ENCODE results near the gene FAM118B.

Gene FAM118B

GRCh38 chr11:126216526-126217305, 5.1 kb downstream of the FAM118B start:
- Histone ChIP-seq H4K20me1 (ENCODE audit: low read depth, low read length) (no peaks in the 10 kb centered on the region), H3K27ac (ENCODE audit: low read depth, low read length) (no peak overlapping the region), H3K79me2 (ENCODE audit: insufficient read depth, low read length) (peaks cover 35% of the 10 kb centered on the region)

GRCh38 chr11:126217491-126217890, 5.9 kb downstream of the FAM118B start:
- Histone ChIP-seq H3K79me2 (ENCODE audit: insufficient read depth, low read length) (peaks cover 29% of the 10 kb centered on the region; the same call in 1 of the 2 replicates), H3K9me2 (replicated peaks; ENCODE audit: insufficient read depth, low read length) (no peaks in the 10 kb centered on the region), H3K36me3 (ENCODE audit: low read length) (no peaks in the 10 kb centered on the region), H2AFZ (ENCODE audit: low read depth, low read length, severe bottlenecking) (no peak overlapping the region), H4K20me1 (ENCODE audit: low read depth, low read length) (no peaks in the 10 kb centered on the region), H3K9me3 (ENCODE audit: insufficient read depth, low read length) (no peaks in the 10 kb centered on the region), H3K4me2 (ENCODE audit: low read depth, low read length, poor library complexity, severe bottlenecking) (no peak overlapping the region), H3K9ac (ENCODE audit: low read length) (no peak overlapping the region), H3K27me3 (ENCODE audit: low read length) (no peaks in the 10 kb centered on the region), H3K4me3 (ENCODE audit: insufficient read depth, low read length, poor library complexity, severe bottlenecking) (no peak overlapping the region), H3F3A (ENCODE audit: insufficient read depth) (no peaks in the 10 kb centered on the region), H3K27ac (ENCODE audit: low read depth, low read length) (no peak overlapping the region)
- no peak for TF ChIP-seq EZH2phosphoT487 (conservative IDR thresholded peaks at IDR 0.05; ENCODE audit: low read length)
- no peak for TF ChIP-seq CTCF (IDR thresholded peaks at IDR 0.05; ENCODE audit: insufficient read depth, low read length, poor library complexity, severe bottlenecking)

More at GRCh38 chr11:126216526-126217305, 5.1 kb downstream of the FAM118B start:
- H3K9ac ChIP-seq (ENCODE audit: low read length): no peak overlapping the region
- no peaks in the 10 kb centered on the region for H3K27me3 ChIP-seq (ENCODE audit: low read length)
- no peaks in the 10 kb centered on the region for H3K36me3 ChIP-seq (ENCODE audit: low read length)
- no peaks in the 10 kb centered on the region for H3K9me3 ChIP-seq (ENCODE audit: insufficient read depth, low read length)
- H3K4me3 ChIP-seq (ENCODE audit: insufficient read depth, low read length, poor library complexity, severe bottlenecking): no peak overlapping the region
- H2AFZ ChIP-seq (ENCODE audit: low read depth, low read length, severe bottlenecking): no peak overlapping the region
- H3K4me2 ChIP-seq (ENCODE audit: low read depth, low read length, poor library complexity, severe bottlenecking): no peak overlapping the region
- no peaks in the 10 kb centered on the region for H3K9me2 ChIP-seq (replicated peaks; ENCODE audit: insufficient read depth, low read length)
- no peak for TF ChIP-seq CTCF (IDR thresholded peaks at IDR 0.05; ENCODE audit: insufficient read depth, low read length, poor library complexity, severe bottlenecking)
- no peak for TF ChIP-seq EZH2phosphoT487 (conservative IDR thresholded peaks at IDR 0.05; ENCODE audit: low read length)
- no peaks in the 10 kb centered on the region for H3F3A ChIP-seq (ENCODE audit: insufficient read depth)

- H3K4me2 ChIP-seq (ENCODE audit: low read depth, low read length, poor library complexity, severe bottlenecking): no peak overlapping the region
- no peaks in the 10 kb centered on the region for H3F3A ChIP-seq (ENCODE audit: insufficient read depth)
- H3K36me3 ChIP-seq (ENCODE audit: low read length): no peaks in the 10 kb centered on the region
- no peak overlapping the region for H2AFZ ChIP-seq (ENCODE audit: low read depth, low read length, severe bottlenecking)
- H3K9me3 ChIP-seq (ENCODE audit: insufficient read depth, low read length): no peaks in the 10 kb centered on the region
- H4K20me1 ChIP-seq (ENCODE audit: low read depth, low read length): no peaks in the 10 kb centered on the region
- no peak overlapping the region for H3K9ac ChIP-seq (ENCODE audit: low read length)
- no peak overlapping the region for H3K4me3 ChIP-seq (ENCODE audit: insufficient read depth, low read length, poor library complexity, severe bottlenecking)
- H3K27ac ChIP-seq (ENCODE audit: low read depth, low read length): no peak overlapping the region
- peaks cover 25% of the 10 kb centered on the region; the same call in 1 of the 2 replicates for H3K79me2 ChIP-seq (ENCODE audit: insufficient read depth, low read length)
- no peak for TF ChIP-seq EZH2phosphoT487 (conservative IDR thresholded peaks at IDR 0.05; ENCODE audit: low read length)
- TF ChIP-seq CTCF (IDR thresholded peaks at IDR 0.05; ENCODE audit: insufficient read depth, low read length, poor library complexity, severe bottlenecking): no peak
- H3K27me3 ChIP-seq (ENCODE audit: low read length): no peaks in the 10 kb centered on the region
- H3K9me2 ChIP-seq (replicated peaks; ENCODE audit: insufficient read depth, low read length): no peaks in the 10 kb centered on the region
Observed at GRCh38 chr11:126219547-126219946, 8.0 kb downstream of the FAM118B start.

All from SU-DHL-6 (cell line).